Dedifferentiated amniotic fluid mesenchymal stem cell (primary cell): ENCODE measurements around the gene TEX264.

Source experiments
- DNase-seq: peaks from one replicate; pipeline ENCODE4 v3.0.0-alpha.2; 2016; ENCODE audit errors: extremely low spot score

TEX264 gene

DNA sequence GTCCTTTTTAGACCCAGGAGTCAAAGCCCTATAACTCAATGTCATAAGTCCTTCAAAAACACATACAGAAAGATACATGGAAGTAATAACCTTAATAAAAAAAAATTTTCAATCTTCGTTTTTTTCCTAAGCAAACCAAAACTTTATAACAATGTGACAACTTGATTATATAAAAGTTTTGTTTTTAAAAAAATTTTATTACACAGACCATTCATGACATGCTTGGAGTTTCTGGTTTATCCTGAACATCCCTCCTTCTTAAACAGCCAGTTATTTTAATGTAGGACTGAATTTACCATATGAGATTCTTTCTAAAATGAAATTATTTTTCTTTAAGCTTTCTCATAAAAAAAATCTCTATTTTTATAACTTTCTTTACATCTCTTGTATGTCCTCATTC, 77.3 kb downstream of the TEX264 start:
- no peak for DNase-seq

DNA sequence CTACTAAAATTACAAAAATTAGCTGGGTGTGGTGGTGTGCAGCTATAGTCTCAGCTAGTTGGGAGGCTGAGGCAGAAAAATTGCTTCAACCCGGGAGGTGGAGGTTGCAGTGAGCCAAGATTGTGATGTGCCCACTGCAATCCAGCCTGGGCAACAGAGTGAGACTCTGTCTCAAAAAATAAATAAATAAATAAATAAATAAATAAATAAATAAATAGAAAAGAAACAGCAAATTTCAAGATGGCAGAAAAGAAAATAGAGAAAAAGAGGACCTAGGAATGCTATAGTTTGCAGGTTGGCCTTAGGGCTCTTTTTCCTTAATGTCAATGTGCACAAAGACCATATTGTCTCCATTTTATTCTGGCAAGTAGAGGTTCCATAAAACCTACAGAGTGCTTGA, 79.8 kb downstream of the TEX264 start:
- DNase-seq = no peak

- DNase-seq = no peak
Observed at GRCh38 chr3:51751287-51751686, 80.2 kb downstream of the TEX264 start.
